PC-3 (cell line): ENCODE data around the gene PCNT.

ENCODE experiments used
- CTCF ChIP-seq: fragments of 300-600 bp; sonication (generic); conservative IDR thresholded peaks from 2 replicates; pipeline ENCODE4 v1.5.1; 2017; ENCODE audit warnings: antibody characterized with exemption, low read depth, mild to moderate bottlenecking, low read length
- EZH2 ChIP-seq: fragments of 300-600 bp; sonication (generic); IDR thresholded peaks from one replicate; pipeline ENCODE4 v1.6.1; 2017; ENCODE audit warnings: antibody characterized with exemption, mild to moderate bottlenecking, low read length; ENCODE audit not compliant: unreplicated experiment

GRCh38 chr21:46411236-46411635 lies 87.3 kb downstream of the PCNT start:
- TF ChIP-seq CTCF = no peak
- no peak for TF ChIP-seq EZH2
